Fibroblast of lung (primary cell): ENCODE data around the gene PTCRA.

Source experiments
- CTCF ChIP-seq, 2 donors: IDR thresholded peaks in 1 of 2; conservative IDR thresholded peaks in 1 of 2; 1 replicate in 1 of 2; 2 replicates in 1 of 2; pipeline ENCODE4 v1.5.1; 2011 to 2012; ENCODE audit warnings: low read length in 2 of 2, control low read depth in 1 of 2, inconsistent platforms in 1 of 2, low read depth in 1 of 2, mild to moderate bottlenecking in 1 of 2
- EZH2 ChIP-seq: IDR thresholded peaks from 2 replicates; pipeline ENCODE4 v1.5.1; 2012; ENCODE audit warnings: low read length, control low read depth, mild to moderate bottlenecking; ENCODE audit errors: missing control alignments

GRCh38 chr6:42967228-42967627, 51.4 kb downstream of the PTCRA start:
- TF ChIP-seq CTCF (conservative IDR thresholded peaks at IDR 0.05 in 1 of 2, IDR thresholded peaks at IDR 0.05 in 1 of 2; ENCODE audit: low read depth in 1 of 2, low read length in 2 of 2) (no peak), EZH2 (no peak)
